ENCODE results near the gene TMCO4.
"Not testable (repeated sequence)": the region's sequence is repeated elsewhere in the genome, so short reads cannot be mapped to it uniquely, and the experiment has no call there.

TMCO4 gene

DNA sequence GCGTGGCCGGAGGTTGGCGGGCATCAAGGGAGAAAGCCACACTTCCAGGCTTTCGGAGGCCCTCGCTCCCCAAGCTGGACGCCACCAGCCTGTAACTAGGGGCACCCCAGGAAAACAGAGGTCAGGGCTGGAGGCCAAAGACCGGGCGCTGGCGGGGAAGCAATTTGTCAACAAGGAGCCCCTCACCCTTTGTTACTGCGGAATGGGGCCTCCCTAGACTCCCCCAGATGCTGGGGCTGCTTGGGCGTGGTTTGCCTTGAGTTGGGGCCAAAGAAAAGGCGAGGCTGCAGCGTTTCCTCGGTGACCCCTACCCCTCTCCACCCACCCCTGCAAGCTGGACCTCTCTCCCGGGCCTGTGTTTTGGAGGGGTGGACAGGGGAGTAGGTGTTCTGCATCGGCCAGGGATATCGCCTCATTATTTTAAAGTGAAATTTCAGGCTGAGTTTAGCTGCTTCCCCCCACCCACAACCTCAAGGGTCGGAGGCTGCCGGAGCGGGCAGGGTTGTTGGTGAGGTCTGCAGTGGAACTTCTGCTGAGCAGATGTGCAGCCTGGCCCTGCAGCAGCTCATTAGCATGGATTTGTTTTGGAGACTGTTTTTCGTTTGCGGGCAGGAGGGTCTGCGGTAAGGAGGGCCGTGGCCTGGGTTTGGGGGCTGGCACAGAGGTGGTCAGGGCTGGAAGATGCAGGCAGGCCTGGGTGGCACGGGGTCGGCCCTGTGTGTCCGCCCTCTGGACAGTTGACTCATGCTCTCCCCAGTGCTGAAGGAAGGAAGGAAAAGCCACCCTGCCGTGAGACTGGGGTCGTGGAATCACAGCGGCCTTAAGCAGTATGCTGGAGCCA lies 154.1 kb downstream of the TMCO4 start:
- Histone ChIP-seq H3K36me3 (ENCODE audit: control insufficient read depth in 1 of 2, insufficient read depth in 2 of 2, low read length in 2 of 2) (no peaks in the 10 kb centered on the region), H3K9ac (ENCODE audit: low read depth in 1 of 2, low read length in 2 of 2) (peak overlapping the region; percentile 97 to 98), H3K27ac (ENCODE audit: low read depth, low read length) (peak overlapping the region; percentile 93), H3K9me3 (ENCODE audit: control insufficient read depth in 1 of 2, low read length in 2 of 2) (no peaks in the 10 kb centered on the region), H3K27me3 (ENCODE audit: control insufficient read depth in 1 of 2, insufficient read depth in 2 of 2, low read length in 2 of 2) (no peaks in the 10 kb centered on the region), H3K4me3 (ENCODE audit: low read depth in 1 of 2, low read length in 2 of 2) (peak overlapping the region; percentile 92 to 93), H3K4me1 (ENCODE audit: control insufficient read depth in 1 of 2, insufficient read depth in 2 of 2, low read length in 2 of 2) (peaks cover 54 to 59% of the 10 kb centered on the region in 2 donors)

DNA sequence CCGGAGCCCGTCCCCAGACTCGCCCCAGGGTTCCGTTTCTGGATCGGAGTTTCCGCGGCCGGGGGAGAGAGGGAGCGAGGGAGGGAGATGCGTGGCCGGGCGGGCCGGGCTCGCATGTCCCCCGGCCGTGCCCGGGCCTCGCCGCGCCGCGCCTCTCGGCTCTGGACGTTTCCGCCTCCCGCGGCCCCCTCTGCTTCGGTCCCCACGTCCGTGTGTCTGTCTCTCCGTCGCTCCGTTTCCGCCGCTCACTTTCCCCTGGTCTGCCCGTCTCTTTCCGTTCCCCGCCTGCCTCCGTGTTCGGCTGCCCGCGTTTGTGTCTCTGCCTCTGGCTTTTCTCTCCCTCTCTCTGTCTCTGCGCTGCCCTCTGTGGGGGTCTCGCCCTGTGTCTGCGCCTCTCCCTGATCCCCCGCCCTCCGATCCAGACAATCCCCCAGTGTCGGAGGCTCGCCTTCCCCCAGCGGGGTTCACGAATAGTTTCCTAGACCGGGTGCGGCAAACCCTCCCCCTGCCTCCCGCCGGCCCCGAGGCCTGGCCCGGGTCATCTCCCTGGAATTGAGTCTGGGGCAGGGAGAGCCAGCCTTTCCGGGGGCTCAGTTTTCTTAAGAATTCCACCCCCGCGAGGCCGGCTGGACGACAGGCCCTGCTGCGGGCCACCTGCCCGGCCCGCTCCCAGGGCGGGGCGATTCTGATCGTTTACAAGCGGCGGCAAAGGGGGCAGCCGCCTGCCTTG lies 154.9 kb downstream of the TMCO4 start:
- H3K27me3 ChIP-seq (ENCODE audit: control insufficient read depth in 1 of 2, insufficient read depth in 2 of 2, low read length in 2 of 2), result no peaks in the 10 kb centered on the region
- H3K4me3 ChIP-seq (ENCODE audit: low read depth in 1 of 2, low read length in 2 of 2), result peak overlapping the region; percentile 92 to 93
- H3K9me3 ChIP-seq (ENCODE audit: control insufficient read depth in 1 of 2, low read length in 2 of 2), result no peaks in the 10 kb centered on the region
- peak overlapping the region; percentile 97 to 98 for H3K9ac ChIP-seq (ENCODE audit: low read depth in 1 of 2, low read length in 2 of 2)
- no peaks in the 10 kb centered on the region for H3K36me3 ChIP-seq (ENCODE audit: control insufficient read depth in 1 of 2, insufficient read depth in 2 of 2, low read length in 2 of 2)
- peak overlapping the region; percentile 93 for H3K27ac ChIP-seq (ENCODE audit: low read depth, low read length)
- peaks cover 54 to 57% of the 10 kb centered on the region in 2 donors for H3K4me1 ChIP-seq (ENCODE audit: control insufficient read depth in 1 of 2, insufficient read depth in 2 of 2, low read length in 2 of 2)

DNA sequence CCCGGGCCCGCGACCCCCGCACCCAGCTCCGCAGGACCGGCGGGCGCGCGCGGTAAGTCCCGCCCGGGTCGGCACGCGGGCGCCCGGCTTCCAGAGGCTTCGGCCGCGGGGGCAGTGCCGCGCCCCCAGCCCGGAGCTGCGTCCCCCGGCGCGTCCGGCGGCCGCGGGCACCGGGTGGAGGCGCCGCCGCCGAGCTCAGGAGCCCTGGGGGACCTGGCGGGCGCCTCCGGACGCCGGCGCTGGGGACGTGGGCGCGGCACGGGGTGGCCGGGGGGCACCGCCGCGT lies 155.4 kb downstream of the TMCO4 start:
- peak overlapping the region; percentile 97 to 98 for H3K9ac ChIP-seq (ENCODE audit: low read depth in 1 of 2, low read length in 2 of 2)
- H3K27me3 ChIP-seq (ENCODE audit: control insufficient read depth in 1 of 2, insufficient read depth in 2 of 2, low read length in 2 of 2), result no peaks in the 10 kb centered on the region
- no peaks in the 10 kb centered on the region for H3K36me3 ChIP-seq (ENCODE audit: control insufficient read depth in 1 of 2, insufficient read depth in 2 of 2, low read length in 2 of 2)
- H3K4me1 ChIP-seq (ENCODE audit: control insufficient read depth in 1 of 2, insufficient read depth in 2 of 2, low read length in 2 of 2), result peaks cover 54 to 56% of the 10 kb centered on the region in 2 donors
- peak overlapping the region; percentile 92 to 93 for H3K4me3 ChIP-seq (ENCODE audit: low read depth in 1 of 2, low read length in 2 of 2)
- peak overlapping the region; percentile 93 for H3K27ac ChIP-seq (ENCODE audit: low read depth, low read length)
- no peaks in the 10 kb centered on the region for H3K9me3 ChIP-seq (ENCODE audit: control insufficient read depth in 1 of 2, low read length in 2 of 2)

DNA sequence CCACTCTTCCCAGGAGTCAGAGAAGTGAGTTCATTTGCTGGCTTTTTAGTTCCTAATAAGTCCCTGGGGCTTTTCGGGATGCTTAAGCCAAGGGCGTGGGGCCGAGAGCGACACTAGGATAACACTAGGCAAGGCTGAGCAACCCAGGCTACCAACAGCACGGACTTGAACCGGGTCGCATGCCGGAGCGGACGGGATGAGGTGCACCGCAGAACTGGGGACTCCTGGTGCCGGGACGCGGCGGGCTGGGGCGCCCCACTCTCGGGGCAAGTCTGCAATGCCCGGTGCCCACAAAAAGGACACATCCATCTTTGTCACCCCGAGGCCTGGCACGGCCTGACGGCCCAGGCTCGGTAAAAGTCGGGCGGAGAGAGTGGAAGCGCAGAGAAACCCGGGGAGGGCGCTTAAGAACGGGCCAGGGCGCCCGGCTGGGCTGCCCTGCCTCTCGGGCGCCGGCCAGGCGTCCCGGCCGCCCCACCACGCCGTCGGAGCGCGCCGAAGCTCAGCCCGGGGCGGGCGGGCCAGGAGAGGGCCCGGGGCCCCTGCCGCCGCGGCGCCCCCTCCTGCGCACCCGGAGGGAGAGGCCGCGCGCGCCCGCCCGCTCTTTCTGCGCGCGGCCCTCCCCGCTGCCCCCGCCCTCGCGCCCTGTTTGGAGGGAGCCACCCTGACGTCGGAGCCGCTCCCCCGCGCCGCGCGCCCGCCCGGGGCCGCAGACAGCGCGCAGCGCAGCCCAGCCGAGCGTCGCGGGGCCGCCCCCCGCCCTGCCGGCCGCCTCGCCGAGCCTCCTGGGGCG lies 155.9 kb downstream of the TMCO4 start, which contains the start of gene NBL1:
NBL1 (plus strand) TSS at position 710 of the 793 bp plus-strand sequence. CDS start 10,720 bp downstream, outside the sequence.
- Histone ChIP-seq H3K36me3 (ENCODE audit: control insufficient read depth in 1 of 2, insufficient read depth in 2 of 2, low read length in 2 of 2) (no peaks in the 10 kb centered on the region), H3K27ac (ENCODE audit: low read depth, low read length) (peak within 1 kb of the TSS; percentile 93), H3K27me3 (ENCODE audit: control insufficient read depth in 1 of 2, insufficient read depth in 2 of 2, low read length in 2 of 2) (no peaks in the 10 kb centered on the region), H3K4me1 (ENCODE audit: control insufficient read depth in 1 of 2, insufficient read depth in 2 of 2, low read length in 2 of 2) (peaks cover 54 to 56% of the 10 kb centered on the region in 2 donors), H3K9ac (ENCODE audit: low read depth in 1 of 2, low read length in 2 of 2) (peak within 1 kb of the TSS; percentile 97 to 98), H3K4me3 (ENCODE audit: low read depth in 1 of 2, low read length in 2 of 2) (peak within 1 kb of the TSS; percentile 92 to 93), H3K9me3 (ENCODE audit: control insufficient read depth in 1 of 2, low read length in 2 of 2) (no peaks in the 10 kb centered on the region)

DNA sequence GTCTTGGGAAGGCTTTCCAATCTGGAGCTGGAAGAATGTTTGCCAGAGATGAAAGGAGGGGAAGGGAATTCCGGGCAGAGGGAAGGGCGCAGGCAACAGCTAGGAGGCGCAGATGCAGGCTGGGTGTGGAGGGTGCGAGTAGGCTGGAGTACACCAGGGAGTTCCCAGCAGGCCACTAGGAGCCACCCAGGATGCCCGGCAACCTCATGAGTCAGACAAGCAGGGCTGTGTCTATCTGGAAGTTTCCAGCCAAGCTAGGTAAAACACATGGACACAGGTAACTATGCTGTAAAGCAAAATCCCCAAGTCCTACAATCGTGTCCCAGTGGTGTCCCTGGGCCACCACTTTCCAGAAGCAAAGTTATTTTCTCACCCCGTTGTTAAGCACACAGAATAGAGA lies 156.6 kb downstream of the TMCO4 start:
- peaks cover 50 to 51% of the 10 kb centered on the region in 2 donors for H3K4me1 ChIP-seq (ENCODE audit: control insufficient read depth in 1 of 2, insufficient read depth in 2 of 2, low read length in 2 of 2)
- H3K36me3 ChIP-seq (ENCODE audit: control insufficient read depth in 1 of 2, insufficient read depth in 2 of 2, low read length in 2 of 2), result no peaks in the 10 kb centered on the region
- H3K9me3 ChIP-seq (ENCODE audit: control insufficient read depth in 1 of 2, low read length in 2 of 2), result no peaks in the 10 kb centered on the region
- peak overlapping the region; percentile 86 for H3K27ac ChIP-seq (ENCODE audit: low read depth, low read length)
- peak overlapping the region; percentile 48 to 66 for H3K4me3 ChIP-seq (ENCODE audit: low read depth in 1 of 2, low read length in 2 of 2)
- H3K9ac ChIP-seq (ENCODE audit: low read depth in 1 of 2, low read length in 2 of 2), result peak overlapping the region; percentile 67 to 86
- no peaks in the 10 kb centered on the region for H3K27me3 ChIP-seq (ENCODE audit: control insufficient read depth in 1 of 2, insufficient read depth in 2 of 2, low read length in 2 of 2)

DNA sequence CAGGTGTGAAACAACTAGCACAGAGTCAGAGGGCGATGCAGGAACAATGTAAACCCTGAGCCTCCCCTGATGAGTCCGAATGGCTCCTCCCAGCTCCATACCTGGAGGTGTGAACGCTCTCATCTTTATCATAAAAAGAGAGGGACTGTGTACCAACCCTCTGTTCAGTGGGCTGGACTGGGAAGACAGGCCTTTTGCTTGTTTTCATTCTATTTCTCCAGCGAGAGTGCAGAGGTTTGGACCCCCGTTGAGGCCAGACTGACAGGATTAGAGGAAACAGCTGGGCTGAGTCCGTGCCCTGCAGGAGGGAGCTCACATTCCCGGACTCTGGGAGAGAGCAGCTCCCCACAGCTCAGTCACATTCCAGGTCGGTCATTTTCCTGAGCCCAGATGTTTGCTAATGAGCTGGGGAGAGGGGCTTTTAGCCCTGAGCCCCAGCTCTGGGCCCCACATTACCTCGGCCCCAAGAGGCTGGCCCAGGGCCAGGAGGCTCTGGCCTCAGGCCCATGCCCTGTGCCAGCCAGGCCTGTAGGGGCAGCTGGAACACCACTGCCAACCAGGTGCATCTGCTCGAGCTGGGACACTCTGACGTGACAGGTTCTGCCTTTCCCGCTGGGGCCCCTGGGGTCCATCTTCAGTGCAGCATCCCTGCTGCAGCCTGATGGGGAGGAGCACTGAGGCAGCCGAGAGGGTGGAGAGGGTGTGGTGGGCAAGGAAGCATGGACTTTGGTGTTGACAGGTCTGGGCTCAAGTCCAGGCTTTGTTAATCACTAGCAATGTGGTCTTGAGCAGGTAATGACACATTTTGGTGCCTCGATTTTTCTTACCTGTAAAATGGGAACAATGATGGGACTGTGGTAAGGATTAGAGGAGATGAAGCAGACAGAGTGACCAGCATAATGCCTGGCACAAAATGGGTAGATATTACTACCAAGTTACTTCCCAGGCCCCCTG lies 159.1 kb downstream of the TMCO4 start:
- Histone ChIP-seq H3K9me3 (ENCODE audit: control insufficient read depth in 1 of 2, low read length in 2 of 2) (no peaks in the 10 kb centered on the region), H3K4me3 (ENCODE audit: low read depth in 1 of 2, low read length in 2 of 2) (peak overlapping the region in 1 of 2 donors; percentile 16), H3K4me1 (ENCODE audit: control insufficient read depth in 1 of 2, insufficient read depth in 2 of 2, low read length in 2 of 2) (peaks cover 26% of the 10 kb centered on the region in 2 donors), H3K9ac (ENCODE audit: low read depth in 1 of 2, low read length in 2 of 2) (peak overlapping the region in 1 of 2 donors; percentile 38), H3K36me3 (ENCODE audit: control insufficient read depth in 1 of 2, insufficient read depth in 2 of 2, low read length in 2 of 2) (no peaks in the 10 kb centered on the region), H3K27ac (ENCODE audit: low read depth, low read length) (peak overlapping the region; percentile 30), H3K27me3 (ENCODE audit: control insufficient read depth in 1 of 2, insufficient read depth in 2 of 2, low read length in 2 of 2) (no peaks in the 10 kb centered on the region)

DNA sequence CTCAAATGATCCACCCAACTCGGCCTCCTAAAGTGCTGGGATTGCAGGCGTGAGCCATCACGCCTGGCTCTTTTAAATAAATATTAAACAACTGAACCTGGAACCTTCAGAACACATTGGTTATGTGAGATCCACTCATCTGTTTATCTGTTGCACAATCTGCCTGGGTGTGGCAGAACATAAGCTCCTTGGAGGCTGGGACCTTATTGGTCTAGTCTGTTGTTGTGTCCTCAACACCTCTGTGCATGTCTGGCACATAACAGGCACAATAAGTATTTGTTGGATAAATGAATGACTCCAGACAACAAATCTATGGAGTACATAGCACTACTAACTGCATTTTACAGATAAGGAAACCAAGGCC lies 159.7 kb downstream of the TMCO4 start:
- Histone ChIP-seq H3K27ac (ENCODE audit: low read depth, low read length) (no peak overlapping the region), H3K9me3 (ENCODE audit: control insufficient read depth in 1 of 2, low read length in 2 of 2) (no peaks in the 10 kb centered on the region), H3K27me3 (ENCODE audit: control insufficient read depth in 1 of 2, insufficient read depth in 2 of 2, low read length in 2 of 2) (no peaks in the 10 kb centered on the region), H3K36me3 (ENCODE audit: control insufficient read depth in 1 of 2, insufficient read depth in 2 of 2, low read length in 2 of 2) (no peaks in the 10 kb centered on the region), H3K4me1 (ENCODE audit: control insufficient read depth in 1 of 2, insufficient read depth in 2 of 2, low read length in 2 of 2) (peaks cover 24 to 26% of the 10 kb centered on the region in 2 donors), H3K9ac (ENCODE audit: low read depth in 1 of 2, low read length in 2 of 2) (peak overlapping the region in 1 of 2 donors; percentile 38), H3K4me3 (ENCODE audit: low read depth in 1 of 2, low read length in 2 of 2) (no peak overlapping the region)

DNA sequence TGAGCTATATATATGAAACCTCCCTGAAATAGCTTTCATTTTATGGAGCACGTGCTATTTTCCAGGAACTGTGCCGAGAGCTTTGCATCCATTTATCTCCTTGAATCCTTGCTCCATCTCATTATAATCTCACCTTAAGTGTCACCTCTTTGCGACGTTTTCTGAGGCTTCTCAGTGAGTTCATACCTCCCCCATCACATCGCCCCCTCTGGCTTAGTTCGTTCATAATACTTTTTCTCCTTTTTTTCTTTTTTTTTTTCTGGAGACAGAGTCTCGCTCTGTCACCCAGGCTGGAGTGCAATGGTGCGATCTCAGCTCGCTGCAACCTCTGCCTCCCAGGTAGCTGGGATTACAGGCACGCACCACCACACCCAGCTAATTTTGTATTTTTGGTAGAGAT lies 160.5 kb downstream of the TMCO4 start:
- H3K27ac ChIP-seq (ENCODE audit: low read depth, low read length); H3K36me3 ChIP-seq (ENCODE audit: control insufficient read depth in 1 of 2, insufficient read depth in 2 of 2, low read length in 2 of 2); H3K27me3 ChIP-seq (ENCODE audit: control insufficient read depth in 1 of 2, insufficient read depth in 2 of 2, low read length in 2 of 2); H3K4me3 ChIP-seq (ENCODE audit: low read depth in 1 of 2, low read length in 2 of 2); H3K9me3 ChIP-seq (ENCODE audit: control insufficient read depth in 1 of 2, low read length in 2 of 2); H3K9ac ChIP-seq (ENCODE audit: low read depth in 1 of 2, low read length in 2 of 2): not testable (repeated sequence)
- peaks cover 24 to 26% of the 10 kb centered on the region in 2 donors for H3K4me1 ChIP-seq (ENCODE audit: control insufficient read depth in 1 of 2, insufficient read depth in 2 of 2, low read length in 2 of 2)

DNA sequence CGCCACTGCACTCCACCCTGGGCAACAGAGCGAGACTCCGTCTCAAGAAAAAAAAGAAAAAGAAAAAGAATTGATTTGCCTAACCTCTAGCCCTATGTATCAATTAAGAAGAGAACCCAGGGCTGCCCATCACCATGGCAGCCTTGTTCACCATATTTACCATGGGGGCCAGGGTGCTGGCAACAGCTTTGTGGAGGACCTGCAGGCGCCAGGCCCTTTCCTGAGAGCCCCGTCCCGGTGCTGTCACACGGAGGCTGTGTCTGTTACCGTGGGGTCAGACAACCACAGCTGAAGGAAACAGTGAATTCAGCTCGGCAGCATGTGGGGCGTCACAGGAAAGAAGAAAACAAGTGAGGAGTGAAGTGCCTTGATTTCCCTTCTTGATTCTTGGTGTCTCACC lies 162.1 kb downstream of the TMCO4 start:
- Histone ChIP-seq H3K4me1 (ENCODE audit: control insufficient read depth in 1 of 2, insufficient read depth in 2 of 2, low read length in 2 of 2) (peaks cover 16 to 19% of the 10 kb centered on the region in 2 donors), H3K27ac (ENCODE audit: low read depth, low read length) (no peak overlapping the region), H3K36me3 (ENCODE audit: control insufficient read depth in 1 of 2, insufficient read depth in 2 of 2, low read length in 2 of 2) (no peaks in the 10 kb centered on the region), H3K27me3 (ENCODE audit: control insufficient read depth in 1 of 2, insufficient read depth in 2 of 2, low read length in 2 of 2) (no peaks in the 10 kb centered on the region), H3K4me3 (ENCODE audit: low read depth in 1 of 2, low read length in 2 of 2) (no peak overlapping the region), H3K9ac (ENCODE audit: low read depth in 1 of 2, low read length in 2 of 2) (no peak overlapping the region), H3K9me3 (ENCODE audit: control insufficient read depth in 1 of 2, low read length in 2 of 2) (no peaks in the 10 kb centered on the region)

Measured in duodenal mucosa (tissue), 2 donors.